H9 (cell line): ENCODE data around the gene PCDHGC3. TPM values are rescaled to one million over a fixed set of nuclear protein-coding genes. Genes with fewer than 3 reads are reported as not detected.

Experiments used
- DNase-seq: peaks from one replicate; pipeline ENCODE4 v3.0.0-alpha.2; 2017
- H2AFZ ChIP-seq: one replicate; pipeline ENCODE4 v1.6.1; 2013; ENCODE audit warnings: mild to moderate bottlenecking, low read length, control low read depth, moderate library complexity
- H2AK5ac ChIP-seq: 2 replicates; pipeline ENCODE4 v1.6.1; 2013; ENCODE audit warnings: low read length, control low read depth, mixed read lengths; ENCODE audit not compliant: insufficient read length
- H2BK120ac ChIP-seq: one replicate; pipeline ENCODE4 v1.6.1; 2013; ENCODE audit warnings: low read depth, mild to moderate bottlenecking, low read length, control low read depth, inconsistent platforms; ENCODE audit not compliant: poor library complexity, severe bottlenecking
- H2BK12ac ChIP-seq: 2 replicates; pipeline ENCODE4 v1.6.1; 2013; ENCODE audit warnings: low read length, control low read depth, mixed read lengths, low read depth; ENCODE audit not compliant: insufficient read length
- H2BK15ac ChIP-seq: 2 replicates; pipeline ENCODE4 v1.6.1; 2013; ENCODE audit warnings: low read depth, low read length, control low read depth
- H2BK20ac ChIP-seq: one replicate; pipeline ENCODE4 v1.6.1; 2013; ENCODE audit warnings: low read depth, mild to moderate bottlenecking, low read length, control low read depth, inconsistent platforms; ENCODE audit not compliant: poor library complexity, severe bottlenecking
- H2BK5ac ChIP-seq: 2 replicates; pipeline ENCODE4 v1.6.1; 2013; ENCODE audit warnings: low read length, control low read depth, mixed read lengths; ENCODE audit not compliant: insufficient read length
- H3K14ac ChIP-seq: 2 replicates; pipeline ENCODE4 v1.6.1; 2013; ENCODE audit warnings: low read length, control low read depth; ENCODE audit not compliant: insufficient read depth
- H3K18ac ChIP-seq: 2 replicates; pipeline ENCODE4 v1.6.1; 2013; ENCODE audit warnings: low read depth, mild to moderate bottlenecking, mixed read lengths, low read length, control low read depth; ENCODE audit not compliant: insufficient read length
- H3K23ac ChIP-seq: 2 replicates; pipeline ENCODE4 v1.6.1; 2013; ENCODE audit warnings: low read length, control low read depth, mixed read lengths, low read depth; ENCODE audit not compliant: insufficient read length
- H3K23me2 ChIP-seq: 2 replicates; pipeline ENCODE4 v1.6.1; 2013; ENCODE audit warnings: low read depth, mild to moderate bottlenecking, mixed read lengths, low read length, control low read depth; ENCODE audit not compliant: insufficient read length, poor library complexity, severe bottlenecking
- H3K27ac ChIP-seq: 2 replicates; pipeline ENCODE4 v1.5.1; 2013; ENCODE audit warnings: low read length, control low read depth, mixed read lengths, low read depth; ENCODE audit not compliant: insufficient read length
- H3K27me3 ChIP-seq: 2 replicates; pipeline ENCODE4 v1.6.1; 2013; ENCODE audit warnings: low read length, control low read depth, inconsistent platforms; ENCODE audit not compliant: insufficient read depth
- H3K4ac ChIP-seq: 2 replicates; pipeline ENCODE4 v1.6.1; 2013; ENCODE audit warnings: low read depth, mild to moderate bottlenecking, control low read depth, inconsistent platforms, low read length, moderate library complexity
- H3K4me1 ChIP-seq: 2 replicates; pipeline ENCODE4 v1.6.1; 2013; ENCODE audit warnings: low read length, control low read depth, inconsistent platforms; ENCODE audit not compliant: insufficient read depth
- H3K4me2 ChIP-seq: 2 replicates; pipeline ENCODE4 v1.6.1; 2013; ENCODE audit warnings: low read length, control low read depth, mixed read lengths; ENCODE audit not compliant: insufficient read length, insufficient read depth
- H3K56ac ChIP-seq: 2 replicates; pipeline ENCODE4 v1.6.1; 2013; ENCODE audit warnings: low read depth, mild to moderate bottlenecking, mixed read lengths, low read length, control low read depth; ENCODE audit not compliant: insufficient read length
- H3K79me1 ChIP-seq: 2 replicates; pipeline ENCODE4 v1.6.1; 2013; ENCODE audit warnings: low read depth, mild to moderate bottlenecking, moderate library complexity, low read length, control low read depth, inconsistent platforms; ENCODE audit not compliant: insufficient read depth, poor library complexity, severe bottlenecking
- H3K79me2 ChIP-seq: 2 replicates; pipeline ENCODE4 v1.6.1; 2013; ENCODE audit warnings: low read length, control low read depth, inconsistent platforms; ENCODE audit not compliant: insufficient read depth
- H3K9ac ChIP-seq: 2 replicates; pipeline ENCODE4 v1.6.1; 2013; ENCODE audit warnings: low read length, control low read depth, mixed read lengths; ENCODE audit not compliant: insufficient read length; ENCODE audit errors: extremely low read depth
- H3K9me3 ChIP-seq: one replicate; pipeline ENCODE4 v1.6.1; 2013; ENCODE audit warnings: low read depth, low read length, inconsistent platforms; ENCODE audit not compliant: control insufficient read depth
- H3T11ph ChIP-seq: one replicate; pipeline ENCODE4 v1.6.1; 2013; ENCODE audit warnings: mild to moderate bottlenecking, low read length, control low read depth, inconsistent platforms
- H4K20me1 ChIP-seq: one replicate; pipeline ENCODE4 v1.6.1; 2013; ENCODE audit not compliant: control insufficient read depth, insufficient read length, insufficient read depth
- H4K5ac ChIP-seq: 2 replicates; pipeline ENCODE4 v1.6.1; 2013; ENCODE audit warnings: low read depth, mild to moderate bottlenecking, mixed read lengths, low read length, control low read depth; ENCODE audit not compliant: insufficient read length
- H4K8ac ChIP-seq: replicated peaks from 2 replicates; pipeline ENCODE4 v1.6.1; 2013; ENCODE audit warnings: low read length, control low read depth, mixed read lengths, low read depth; ENCODE audit not compliant: insufficient read length
- H4K91ac ChIP-seq: 2 replicates; pipeline ENCODE4 v1.6.1; 2013; ENCODE audit warnings: low read depth, mild to moderate bottlenecking, moderate library complexity, mixed read lengths, low read length, control low read depth; ENCODE audit not compliant: insufficient read length
- H3K27ac Mint-ChIP-seq, 3 experiments: 2 replicates in 2 of 3; 3 replicates in 1 of 3; pipeline ENCODE4 v1.8.0; 2020 to 2021; ENCODE audit warnings: mixed read lengths in 3 of 3, mild to moderate bottlenecking in 1 of 3, moderate library complexity in 1 of 3
- H3K27me3 Mint-ChIP-seq: 2 replicates; pipeline ENCODE4 v1.8.0; 2021; ENCODE audit warnings: low read depth, mild to moderate bottlenecking, moderate library complexity, mixed read lengths
- H3K36me3 Mint-ChIP-seq, 3 experiments: 2 replicates in 2 of 3; 3 replicates in 1 of 3; pipeline ENCODE4 v1.8.0; 2020 to 2021; ENCODE audit warnings: low read depth in 3 of 3, mixed read lengths in 3 of 3; ENCODE audit not compliant: insufficient read depth in 1 of 3
- H3K4me1 Mint-ChIP-seq, 2 experiments: 2 replicates each; pipeline ENCODE4 v1.8.0; 2020; ENCODE audit warnings: mixed read lengths in 2 of 2
- H3K4me3 Mint-ChIP-seq, 2 experiments: 2 replicates in 1 of 2; 3 replicates in 1 of 2; pipeline ENCODE4 v1.8.0; 2020 to 2021; ENCODE audit warnings: mild to moderate bottlenecking in 2 of 2, mixed read lengths in 2 of 2, moderate library complexity in 1 of 2
- H3K9me3 Mint-ChIP-seq, 2 experiments: 2 replicates in 1 of 2; 3 replicates in 1 of 2; pipeline ENCODE4 v1.8.0; 2020; ENCODE audit warnings: mild to moderate bottlenecking in 2 of 2, mixed read lengths in 2 of 2, moderate library complexity in 1 of 2
- WGBS: extraction: QIAGEN DNeasy Blood & Tissue Kit; methylation state at CpG from one replicate; pipeline ENCODE4 v1.1.7; 2013; ENCODE audit warnings: missing lambda C conversion rate, low lambda C conversion rate, mixed read lengths; ENCODE audit not compliant: insufficient read length; ENCODE audit errors: extremely low coverage; 5-methylcytosine and 5-hydroxymethylcytosine counted together
- total RNA-seq: library from RNA; stranded (reverse); gene quantifications from 2 replicates; pipeline ENCODE4 v1.2.1, GENCODE V29; 2021
- TF ChIP-seq, protein P1 (sequence below): fragments of 200-600 bp; sonication (generic); conservative IDR thresholded peaks from 3 replicates; pipeline ENCODE4 v1.8.0; 2021; ENCODE audit warnings: antibody characterized with exemption, mild to moderate bottlenecking

The PCDHGC3 gene
- total RNA-seq, 1 experiment from 2014 or later, result 19.8 TPM

DNA sequence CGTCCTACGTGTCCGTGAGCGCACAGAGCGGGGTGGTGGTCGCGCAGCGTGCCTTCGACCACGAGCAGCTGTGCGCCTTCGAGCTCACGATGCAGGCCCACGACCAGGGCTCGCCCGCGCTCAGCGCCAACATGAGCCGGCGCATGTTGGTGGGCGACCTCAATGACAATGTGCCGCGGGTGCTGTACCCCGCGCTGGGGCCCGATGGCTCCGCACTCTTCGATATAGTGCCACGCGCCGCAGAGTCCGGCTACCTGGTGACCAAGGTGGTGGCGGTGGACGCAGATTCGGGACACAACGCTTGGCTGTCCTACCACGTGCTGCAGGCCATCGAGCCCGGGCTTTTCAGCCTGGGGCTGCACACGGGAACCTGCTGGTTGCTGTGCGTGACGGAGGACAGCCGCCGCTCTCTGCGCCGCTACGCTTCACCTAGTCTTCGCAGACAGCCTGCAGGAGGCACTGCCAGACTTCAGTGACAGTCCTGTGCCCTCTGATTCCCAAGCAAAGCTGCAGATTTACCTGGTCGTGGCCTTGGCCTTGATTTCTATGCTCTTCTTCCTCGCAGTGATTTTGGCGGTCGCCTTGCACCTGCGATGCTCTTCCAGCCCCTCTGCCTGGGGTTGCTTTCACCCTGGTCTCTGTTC is 47.9 kb upstream of the PCDHGC3 start:
- H4K91ac ChIP-seq, result no peak overlapping the region
- no peak overlapping the region for H3K56ac ChIP-seq
- H2AFZ ChIP-seq, result no peak overlapping the region
- H3K4me1 ChIP-seq, result no peaks in the 10 kb centered on the region
- no peak overlapping the region for H2BK20ac ChIP-seq
- no peak overlapping the region for H2BK120ac ChIP-seq
- Mint-ChIP-seq H3K36me3 (peaks cover 59 to 91% (median 63%) of the 10 kb centered on the region in 3 experiments), H3K27ac (no peak overlapping the region), H3K27me3 (peaks cover 3% of the 10 kb centered on the region), H3K9me3 (peaks cover 67 to 87% of the 10 kb centered on the region in 2 experiments), H3K4me1 (no peaks in the 10 kb centered on the region), H3K4me3 (peak overlapping the region in 1 of 2 experiments; percentile 63; a peak in 1 of 5 replicates)
- no peak overlapping the region for H3K14ac ChIP-seq
- no peak overlapping the region for H3K4ac ChIP-seq
- no peak overlapping the region for H3K18ac ChIP-seq
- H4K5ac ChIP-seq, result no peak overlapping the region
- no peaks in the 10 kb centered on the region for H4K20me1 ChIP-seq
- no peak overlapping the region for H2BK15ac ChIP-seq
- H2BK12ac ChIP-seq, result no peak overlapping the region
- H3K4me2 ChIP-seq, result no peak overlapping the region
- H3K27me3 ChIP-seq, result no peaks in the 10 kb centered on the region
- no peaks in the 10 kb centered on the region for H3K79me1 ChIP-seq
- TF ChIP-seq, protein P1, sequence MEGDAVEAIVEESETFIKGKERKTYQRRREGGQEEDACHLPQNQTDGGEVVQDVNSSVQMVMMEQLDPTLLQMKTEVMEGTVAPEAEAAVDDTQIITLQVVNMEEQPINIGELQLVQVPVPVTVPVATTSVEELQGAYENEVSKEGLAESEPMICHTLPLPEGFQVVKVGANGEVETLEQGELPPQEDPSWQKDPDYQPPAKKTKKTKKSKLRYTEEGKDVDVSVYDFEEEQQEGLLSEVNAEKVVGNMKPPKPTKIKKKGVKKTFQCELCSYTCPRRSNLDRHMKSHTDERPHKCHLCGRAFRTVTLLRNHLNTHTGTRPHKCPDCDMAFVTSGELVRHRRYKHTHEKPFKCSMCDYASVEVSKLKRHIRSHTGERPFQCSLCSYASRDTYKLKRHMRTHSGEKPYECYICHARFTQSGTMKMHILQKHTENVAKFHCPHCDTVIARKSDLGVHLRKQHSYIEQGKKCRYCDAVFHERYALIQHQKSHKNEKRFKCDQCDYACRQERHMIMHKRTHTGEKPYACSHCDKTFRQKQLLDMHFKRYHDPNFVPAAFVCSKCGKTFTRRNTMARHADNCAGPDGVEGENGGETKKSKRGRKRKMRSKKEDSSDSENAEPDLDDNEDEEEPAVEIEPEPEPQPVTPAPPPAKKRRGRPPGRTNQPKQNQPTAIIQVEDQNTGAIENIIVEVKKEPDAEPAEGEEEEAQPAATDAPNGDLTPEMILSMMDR, result no peak
- DNase-seq, result no peak
- H3T11ph ChIP-seq, result no peak overlapping the region
- H3K9me3 ChIP-seq, result peaks cover 23% of the 10 kb centered on the region
- no peaks in the 10 kb centered on the region for H3K79me2 ChIP-seq
- no peak overlapping the region for H3K9ac ChIP-seq
- H3K23me2 ChIP-seq, result no peaks in the 10 kb centered on the region
- no peak overlapping the region for H3K23ac ChIP-seq
- H3K27ac ChIP-seq, result no peak overlapping the region
- WGBS, result no CpG with 5 or more reads among the region's 53 CpGs
- H2AK5ac ChIP-seq, result no peak overlapping the region
- H4K8ac ChIP-seq, result no peak overlapping the region
- H2BK5ac ChIP-seq, result no peak overlapping the region
